Liver (tissue), 3 donors: Measurements from ENCODE around the gene DNAJB1.

Experiments used
- RAD21 ChIP-seq, 2 donors: IDR thresholded peaks; 2 replicates each; pipeline ENCODE4 v1.6.1; 2016; ENCODE audit warnings: antibody characterized with exemption in 2 of 2, mild to moderate bottlenecking in 2 of 2
- SP1 ChIP-seq: IDR thresholded peaks from 2 replicates; pipeline ENCODE4 v1.6.1; 2018; ENCODE audit warnings: antibody characterized with exemption, mild to moderate bottlenecking
- TF ChIP-seq, protein P1 (sequence below): fragments of 150-350 bp; IDR thresholded peaks from 2 replicates; pipeline ENCODE4 v1.5.1; 2017; ENCODE audit warnings: improper control_type of control experiment, low read depth, low read length; ENCODE audit not compliant: missing input control
- TF ChIP-seq, protein P2 (sequence below): IDR thresholded peaks from 2 replicates; pipeline ENCODE4 v1.6.1; 2016; ENCODE audit warnings: antibody characterized with exemption
- TF ChIP-seq, protein P3 (sequence below): IDR thresholded peaks from 2 replicates; pipeline ENCODE4 v1.6.1; 2016; ENCODE audit warnings: antibody characterized with exemption
- donor health status: healthy.
- donor health status: healthy.

DNA sequence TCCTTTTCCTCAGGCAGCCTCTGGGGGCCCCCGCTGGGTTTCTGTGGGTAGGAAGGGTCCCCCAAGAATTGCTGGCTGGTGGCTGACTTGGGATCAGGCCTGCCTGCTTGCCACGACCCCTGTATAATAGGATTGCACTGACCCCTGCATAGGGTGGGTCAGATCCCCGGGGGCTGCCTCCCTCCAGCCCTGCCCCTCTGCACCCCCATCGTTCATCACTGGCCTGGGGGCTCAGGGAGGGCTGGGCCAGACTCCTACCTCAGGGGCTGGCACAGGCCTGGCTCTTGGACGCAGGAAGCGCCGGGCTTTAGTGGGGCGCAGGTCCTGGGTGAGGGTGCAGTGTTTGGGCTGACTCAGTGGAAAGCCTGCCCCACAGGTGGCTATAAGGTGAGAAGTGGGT, 43.1 kb upstream of the DNAJB1 start:
- TF ChIP-seq, protein P1, sequence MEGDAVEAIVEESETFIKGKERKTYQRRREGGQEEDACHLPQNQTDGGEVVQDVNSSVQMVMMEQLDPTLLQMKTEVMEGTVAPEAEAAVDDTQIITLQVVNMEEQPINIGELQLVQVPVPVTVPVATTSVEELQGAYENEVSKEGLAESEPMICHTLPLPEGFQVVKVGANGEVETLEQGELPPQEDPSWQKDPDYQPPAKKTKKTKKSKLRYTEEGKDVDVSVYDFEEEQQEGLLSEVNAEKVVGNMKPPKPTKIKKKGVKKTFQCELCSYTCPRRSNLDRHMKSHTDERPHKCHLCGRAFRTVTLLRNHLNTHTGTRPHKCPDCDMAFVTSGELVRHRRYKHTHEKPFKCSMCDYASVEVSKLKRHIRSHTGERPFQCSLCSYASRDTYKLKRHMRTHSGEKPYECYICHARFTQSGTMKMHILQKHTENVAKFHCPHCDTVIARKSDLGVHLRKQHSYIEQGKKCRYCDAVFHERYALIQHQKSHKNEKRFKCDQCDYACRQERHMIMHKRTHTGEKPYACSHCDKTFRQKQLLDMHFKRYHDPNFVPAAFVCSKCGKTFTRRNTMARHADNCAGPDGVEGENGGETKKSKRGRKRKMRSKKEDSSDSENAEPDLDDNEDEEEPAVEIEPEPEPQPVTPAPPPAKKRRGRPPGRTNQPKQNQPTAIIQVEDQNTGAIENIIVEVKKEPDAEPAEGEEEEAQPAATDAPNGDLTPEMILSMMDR = no peak
- TF ChIP-seq, protein P2, sequence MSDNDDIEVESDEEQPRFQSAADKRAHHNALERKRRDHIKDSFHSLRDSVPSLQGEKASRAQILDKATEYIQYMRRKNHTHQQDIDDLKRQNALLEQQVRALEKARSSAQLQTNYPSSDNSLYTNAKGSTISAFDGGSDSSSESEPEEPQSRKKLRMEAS = no peak
- TF ChIP-seq, protein P3, sequence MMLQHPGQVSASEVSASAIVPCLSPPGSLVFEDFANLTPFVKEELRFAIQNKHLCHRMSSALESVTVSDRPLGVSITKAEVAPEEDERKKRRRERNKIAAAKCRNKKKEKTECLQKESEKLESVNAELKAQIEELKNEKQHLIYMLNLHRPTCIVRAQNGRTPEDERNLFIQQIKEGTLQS = no peak
- no peak for TF ChIP-seq SP1
- TF ChIP-seq RAD21 (IDR thresholded peaks at IDR 0.05) = no peak
